ENCODE data around the gene PLEKHA1. TPM values are rescaled to one million over a fixed set of nuclear protein-coding genes. Genes with fewer than 3 reads are reported as not detected.

Gene PLEKHA1
- total and polyA plus RNA-seq, 2 donors (not counting 1 experiment from before 2014, with no cell fraction given) = 9.0 to 34.0 TPM

GRCh38 chr10:122331615-122332446, 42.7 kb upstream of the PLEKHA1 start:
- DNase-seq (no peak), ATAC-seq (ENCODE audit: low read depth) (no peak)
- TF ChIP-seq EZH2 (IDR thresholded peaks at IDR 0.05; ENCODE audit: borderline replicate concordance, insufficient read depth, low read depth, low read length, poor library complexity, severe bottlenecking) = no peak
- CTCF ChIA-PET = no interaction called here
- no peak overlapping the region for H3K4me3 ChIP-seq (ENCODE audit: control extremely low read depth in 1 of 5, extremely low read depth in 1 of 5, insufficient read depth in 1 of 5, low read depth in 2 of 5, low read length in 4 of 5)
- no peak overlapping the region for H3K4me3 Mint-ChIP-seq
- no peaks in the 10 kb centered on the region for H4K20me1 ChIP-seq (ENCODE audit: control insufficient read depth, insufficient read depth, low read length, poor library complexity, severe bottlenecking)
- intact Hi-C loops (cut with micrococcal nuclease) = no loop called here
- 81% methylated on average over 9 of the region's 16 CpGs for WGBS (ENCODE audit: insufficient coverage)
- H3K27ac Mint-ChIP-seq = no peak overlapping the region
- H3K36me3 ChIP-seq (replicated peaks in 1 of 2; ENCODE audit: control extremely low read depth in 1 of 2, control insufficient read depth in 1 of 2, extremely low read depth in 1 of 2, insufficient read depth in 2 of 2, low read length in 1 of 2) = no peaks in the 10 kb centered on the region
- H3K27me3 Mint-ChIP-seq = peaks cover 43% of the 10 kb centered on the region
- H3K9ac ChIP-seq (ENCODE audit: low read length) = no peak overlapping the region
- no peaks in the 10 kb centered on the region for H3K9me3 ChIP-seq (ENCODE audit: control extremely low read depth in 1 of 3, control insufficient read depth in 2 of 3, insufficient read depth in 1 of 3, low read length in 2 of 3)
- no peak overlapping the region for H2AFZ ChIP-seq (ENCODE audit: insufficient read depth, low read depth, low read length, poor library complexity, severe bottlenecking)
- H3K9me3 Mint-ChIP-seq (ENCODE audit: insufficient read depth) = no peaks in the 10 kb centered on the region
- POLR2A ChIA-PET = no interaction called here
- no peak overlapping the region for H3K27ac ChIP-seq (ENCODE audit: low read length in 2 of 2)
- H3K4me1 ChIP-seq (ENCODE audit: control insufficient read depth in 2 of 2, insufficient read depth in 2 of 2, low read length in 2 of 2) = peaks cover 11 to 22% of the 10 kb centered on the region in 2 donors
- peaks cover 9% of the 10 kb centered on the region for H3K4me1 Mint-ChIP-seq
- no peak overlapping the region for H3K4me2 ChIP-seq (replicated peaks; ENCODE audit: low read depth, low read length, poor library complexity, severe bottlenecking)
- peaks cover 0 to 11% (median 0%) of the 10 kb centered on the region in 4 experiments for H3K27me3 ChIP-seq (replicated peaks in 1 of 4; ENCODE audit: control extremely low read depth in 1 of 4, control insufficient read depth in 3 of 4, insufficient read depth in 4 of 4, low read length in 3 of 4)
- H3K79me2 ChIP-seq (ENCODE audit: control insufficient read depth, insufficient read depth, low read length) = no peaks in the 10 kb centered on the region

- CTCF ChIA-PET = interaction anchor here (0.8 kb wide), 1 partner anchor 10 kb away, joined by 3 read pairs; no protein-coding TSS in a partner anchor
- no peaks in the 10 kb centered on the region for H3K9me3 ChIP-seq (ENCODE audit: control extremely low read depth in 1 of 3, control insufficient read depth in 2 of 3, insufficient read depth in 1 of 3, low read length in 2 of 3)
- H3K27ac Mint-ChIP-seq = no peak overlapping the region
- 63% methylated on average over 3 of the region's 4 CpGs for WGBS (ENCODE audit: insufficient coverage)
- DNase-seq = no peak
- no peaks in the 10 kb centered on the region for H3K79me2 ChIP-seq (ENCODE audit: control insufficient read depth, insufficient read depth, low read length)
- H3K4me3 Mint-ChIP-seq = no peak overlapping the region
- no peak overlapping the region for H2AFZ ChIP-seq (ENCODE audit: insufficient read depth, low read depth, low read length, poor library complexity, severe bottlenecking)
- H3K4me2 ChIP-seq (replicated peaks; ENCODE audit: low read depth, low read length, poor library complexity, severe bottlenecking) = no peak overlapping the region
- no peak overlapping the region for H3K9ac ChIP-seq (ENCODE audit: low read length)
- no peaks in the 10 kb centered on the region for H3K36me3 ChIP-seq (replicated peaks in 1 of 2; ENCODE audit: control extremely low read depth in 1 of 2, control insufficient read depth in 1 of 2, extremely low read depth in 1 of 2, insufficient read depth in 2 of 2, low read length in 1 of 2)
- no peak overlapping the region for H3K4me3 ChIP-seq (ENCODE audit: control extremely low read depth in 1 of 5, extremely low read depth in 1 of 5, insufficient read depth in 1 of 5, low read depth in 2 of 5, low read length in 4 of 5)
- H3K9me3 Mint-ChIP-seq (ENCODE audit: insufficient read depth) = no peaks in the 10 kb centered on the region
- H4K20me1 ChIP-seq (ENCODE audit: control insufficient read depth, insufficient read depth, low read length, poor library complexity, severe bottlenecking) = no peaks in the 10 kb centered on the region
- POLR2A ChIA-PET = no interaction called here
- peaks cover 9 to 15% of the 10 kb centered on the region in 2 donors for H3K4me1 ChIP-seq (ENCODE audit: control insufficient read depth in 2 of 2, insufficient read depth in 2 of 2, low read length in 2 of 2)
- H3K4me1 Mint-ChIP-seq = peaks cover 9% of the 10 kb centered on the region
- TF ChIP-seq CTCF (IDR thresholded peaks at IDR 0.05) (no peak), EZH2 (IDR thresholded peaks at IDR 0.05; ENCODE audit: borderline replicate concordance, insufficient read depth, low read depth, low read length, poor library complexity, severe bottlenecking) (no peak)
- H3K27ac ChIP-seq (ENCODE audit: low read length in 2 of 2) = no peak overlapping the region
- intact Hi-C loops (cut with micrococcal nuclease) = no loop called here
- H3K27me3 ChIP-seq (replicated peaks in 1 of 4; ENCODE audit: control extremely low read depth in 1 of 4, control insufficient read depth in 3 of 4, insufficient read depth in 4 of 4, low read length in 3 of 4) = peaks cover 0 to 11% (median 0%) of the 10 kb centered on the region in 4 experiments
- ATAC-seq (ENCODE audit: low read depth) = no peak
- H3K27me3 Mint-ChIP-seq = peaks cover 51% of the 10 kb centered on the region
Measured at GRCh38 chr10:122333037-122333436, 41.5 kb upstream of the PLEKHA1 start.

Data from B cell (primary cell).